Esophagus squamous epithelium (tissue), 4 donors: ENCODE measurements around the gene GLIS1.

Experiments used
- CTCF ChIP-seq, 6 experiments: fragments of 450-650 bp in 4 of 6; fragments of 200-600 bp in 2 of 6; sonication (generic) in 2 of 6; IDR thresholded peaks; one replicate each; pipeline ENCODE4 v1.5.1; 2016 to 2019; ENCODE audit warnings: antibody characterized with exemption in 6 of 6, mild to moderate bottlenecking in 4 of 6, moderate library complexity in 4 of 6
- POLR2A ChIP-seq, 4 donors: fragments of 450-650 bp; IDR thresholded peaks; one replicate each; pipeline ENCODE4 v1.6.1; 2017; ENCODE audit warnings: antibody characterized with exemption in 4 of 4, mild to moderate bottlenecking in 4 of 4, moderate library complexity in 3 of 4

- TF ChIP-seq CTCF (IDR thresholded peaks at IDR 0.05) (no peak), POLR2A (IDR thresholded peaks at IDR 0.05) (no peak)
Measured at GRCh38 chr1:53637511-53638359, 101.2 kb downstream of the GLIS1 start.
